Erythroblast (primary cell): Measurements from ENCODE around the gene RPL28.

Source experiments
- GATA1 ChIP-seq: IDR thresholded peaks from 2 replicates; pipeline ENCODE4 v1.6.1; 2011; ENCODE audit warnings: low read depth, mild to moderate bottlenecking, control low read depth, low read length, moderate library complexity
- POLR2A ChIP-seq: IDR thresholded peaks from 2 replicates; pipeline ENCODE4 v1.6.1; 2011; ENCODE audit warnings: mild to moderate bottlenecking, low read length

DNA sequence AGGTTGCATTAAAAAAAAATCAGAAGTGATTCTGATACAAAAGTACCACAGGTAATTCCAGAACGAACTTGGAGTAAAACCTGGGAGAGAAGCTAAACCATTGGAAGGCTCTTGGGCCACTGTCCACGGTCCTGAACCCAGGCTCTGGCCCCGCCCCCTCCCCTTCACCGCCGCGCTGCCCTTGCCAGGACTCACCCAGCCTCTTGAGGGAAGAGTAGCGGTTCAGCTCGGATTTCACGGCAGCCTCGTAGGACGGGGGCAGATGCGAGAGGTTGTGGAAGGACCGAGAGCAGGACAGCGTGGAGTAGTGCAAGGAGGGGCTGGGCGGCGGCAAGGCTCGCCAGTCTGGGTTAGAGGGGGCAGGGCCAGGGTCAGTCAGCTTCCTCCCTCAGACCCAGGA is 51.7 kb downstream of the RPL28 start:
- TF ChIP-seq POLR2A, result no peak
- TF ChIP-seq GATA1, result no peak
